Activated CD8-positive, alpha-beta memory T cell treated with anti-CD3 and anti-CD28 coated beads, Interleukin-2, amount 10 ng/mL, durations not matched to agents 7 days and 5 days (primary cell): ENCODE data around the gene OTOGL. TPM values are rescaled to one million over a fixed set of nuclear protein-coding genes. Genes with fewer than 3 reads are reported as not detected.
"Not testable (repeated sequence)": the region's sequence is repeated elsewhere in the genome, so short reads cannot be mapped to it uniquely, and the experiment has no call there.

ENCODE experiments used
- ATAC-seq: fragments of 150-1000 bp; cut with Tn5 transposase; one replicate; pipeline ENCODE4 v1.10.0; 2021; ENCODE audit warnings: moderate library complexity
- CTCF ChIA-PET: fragments of 350-600 bp; sonication (Branson Sonifier 250); formaldehyde crosslinking; loops from one replicate; lab custom pipeline; 2021; ENCODE audit warnings: antibody characterized with exemption; lab: Charles Lee
- DNase-seq: peaks from one replicate; pipeline ENCODE4 v3.0.0-alpha.2; 2020
- H3K27ac Mint-ChIP-seq: one replicate; pipeline ENCODE4 v1.8.0; 2021; ENCODE audit warnings: mild to moderate bottlenecking, mixed read lengths
- H3K27me3 Mint-ChIP-seq: one replicate; pipeline ENCODE4 v1.8.0; 2021; ENCODE audit warnings: mixed read lengths
- H3K36me3 Mint-ChIP-seq: one replicate; pipeline ENCODE4 v1.8.0; 2021; ENCODE audit warnings: mild to moderate bottlenecking, mixed read lengths
- H3K4me1 Mint-ChIP-seq: one replicate; pipeline ENCODE4 v1.8.0; 2021; ENCODE audit warnings: mixed read lengths
- H3K4me3 Mint-ChIP-seq: one replicate; pipeline ENCODE4 v1.8.0; 2021; ENCODE audit warnings: mild to moderate bottlenecking, moderate library complexity, mixed read lengths
- H3K9me3 Mint-ChIP-seq: one replicate; pipeline ENCODE4 v1.8.0; 2022; ENCODE audit warnings: low read depth, mixed read lengths
- total RNA-seq, 2 experiments: library from RNA; stranded (reverse); gene quantifications; one replicate each; pipeline ENCODE4 v1.2.3, GENCODE V29; 2021

The OTOGL gene
- total RNA-seq, 2 experiments from 2014 or later, result not detected

DNA sequence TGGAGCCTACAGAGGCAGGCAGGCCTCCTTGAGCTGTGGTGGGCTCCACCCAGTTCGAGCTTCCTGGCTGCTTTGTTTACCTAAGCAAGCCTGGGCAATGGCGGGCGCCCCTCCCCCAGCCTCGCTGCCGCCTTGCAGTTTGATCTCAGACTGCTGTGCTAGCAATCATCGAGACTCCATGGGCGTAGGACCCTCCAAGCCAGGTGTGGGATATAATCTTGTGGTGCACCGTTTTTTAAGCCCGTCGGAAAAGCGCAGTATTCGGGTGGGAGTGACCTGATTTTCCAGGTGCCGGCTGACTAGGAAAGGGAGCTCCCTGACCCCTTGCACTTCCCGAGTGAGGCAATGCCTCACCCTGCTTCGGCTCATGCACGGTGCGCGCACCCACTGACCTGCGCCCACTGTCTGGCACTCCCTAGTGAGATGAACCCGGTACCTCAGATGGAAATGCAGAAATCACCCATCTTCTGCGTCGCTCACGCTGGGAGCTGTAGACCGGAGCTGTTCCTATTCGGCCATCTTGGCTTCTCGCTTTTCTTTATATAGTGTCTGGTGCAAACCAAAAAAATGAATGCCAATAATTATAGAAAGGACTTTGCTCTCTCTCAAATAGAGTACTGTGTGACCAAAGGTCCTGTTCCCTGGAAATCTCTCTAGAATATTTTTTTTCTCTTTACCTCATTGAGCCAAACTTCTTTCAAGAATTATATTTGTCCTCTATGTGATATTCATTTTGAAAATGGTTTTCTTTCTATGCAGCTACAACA, 50.4 kb downstream of the OTOGL start:
- H3K4me3 Mint-ChIP-seq, H3K9me3 Mint-ChIP-seq, H3K27ac Mint-ChIP-seq, H3K4me1 Mint-ChIP-seq, ATAC-seq, CTCF ChIA-PET, DNase-seq, H3K27me3 Mint-ChIP-seq, H3K36me3 Mint-ChIP-seq: not testable (repeated sequence)

DNA sequence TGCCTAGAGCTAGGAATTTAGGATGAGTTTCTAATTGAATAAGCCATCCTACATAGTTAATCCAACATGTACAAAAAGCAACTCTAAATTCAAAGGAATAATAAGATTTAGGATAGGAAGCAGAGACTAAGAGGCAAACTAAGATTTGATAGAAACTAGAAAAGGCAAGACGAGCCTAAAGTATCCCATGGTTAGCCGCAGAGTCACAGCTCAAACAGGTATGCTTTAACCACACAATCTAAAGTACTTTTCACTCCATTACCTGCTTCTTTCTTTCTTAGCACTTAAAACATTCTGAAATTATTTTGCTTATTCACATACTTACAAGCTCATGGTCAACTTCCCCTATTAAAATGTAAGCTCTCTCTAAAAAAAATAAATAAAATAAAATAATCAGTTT, 51.8 kb downstream of the OTOGL start:
- CTCF ChIA-PET, result no interaction called here
- H3K36me3 Mint-ChIP-seq, result peaks cover 1% of the 10 kb centered on the region
- peaks cover 6% of the 10 kb centered on the region for H3K4me1 Mint-ChIP-seq
- no peaks in the 10 kb centered on the region for H3K27me3 Mint-ChIP-seq
- no peak overlapping the region for H3K27ac Mint-ChIP-seq
- ATAC-seq (no peak), DNase-seq (no peak)
- no peak overlapping the region for H3K4me3 Mint-ChIP-seq
- H3K9me3 Mint-ChIP-seq, result no peaks in the 10 kb centered on the region

DNA sequence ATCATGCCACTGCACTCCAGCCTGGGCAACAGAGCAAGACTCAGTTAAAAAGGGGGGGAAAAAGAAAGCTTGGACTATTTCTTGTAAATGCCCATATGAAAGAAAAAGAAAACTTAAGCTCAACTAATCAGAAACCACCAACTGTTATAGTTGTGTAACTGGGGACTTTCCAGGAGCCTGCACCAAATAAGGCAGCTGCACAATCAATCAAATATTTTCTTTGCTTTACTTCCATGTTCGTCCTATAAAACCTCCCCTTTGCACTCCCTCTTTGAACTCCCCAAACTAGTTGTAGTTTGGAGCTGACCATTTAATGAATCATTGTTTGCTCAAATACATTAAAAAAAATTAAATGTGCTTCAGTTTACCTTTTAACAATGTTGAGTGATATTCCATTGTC, 54.9 kb downstream of the OTOGL start:
- Mint-ChIP-seq H3K4me3 (no peak overlapping the region), H3K4me1 (peaks cover 6% of the 10 kb centered on the region), H3K27ac (no peak overlapping the region), H3K9me3 (no peaks in the 10 kb centered on the region), H3K27me3 (peaks cover 5% of the 10 kb centered on the region), H3K36me3 (peaks cover 1% of the 10 kb centered on the region)
- CTCF ChIA-PET, result no interaction called here
- ATAC-seq (no peak), DNase-seq (no peak)

DNA sequence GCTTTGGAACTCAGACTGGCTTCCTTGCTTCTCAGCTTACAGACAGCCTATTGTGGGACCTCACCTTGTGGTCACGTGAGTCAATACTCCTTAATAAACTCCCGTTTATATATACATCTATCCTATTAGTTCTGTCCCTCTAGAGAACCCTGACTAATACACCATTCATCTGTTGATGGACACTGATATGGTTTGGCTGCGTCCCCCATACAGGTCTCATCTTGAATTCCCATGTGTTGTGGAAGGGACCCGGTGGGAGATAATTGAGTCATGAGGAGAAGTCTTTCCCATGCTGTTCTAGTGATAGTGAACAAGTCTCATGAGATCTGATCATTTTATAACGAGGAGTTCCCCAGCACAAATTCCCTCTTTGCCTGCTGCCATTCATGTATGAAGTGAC, 57.0 kb downstream of the OTOGL start:
- ATAC-seq (no peak), DNase-seq (no peak)
- H3K27me3 Mint-ChIP-seq, result peaks cover 16% of the 10 kb centered on the region

DNA sequence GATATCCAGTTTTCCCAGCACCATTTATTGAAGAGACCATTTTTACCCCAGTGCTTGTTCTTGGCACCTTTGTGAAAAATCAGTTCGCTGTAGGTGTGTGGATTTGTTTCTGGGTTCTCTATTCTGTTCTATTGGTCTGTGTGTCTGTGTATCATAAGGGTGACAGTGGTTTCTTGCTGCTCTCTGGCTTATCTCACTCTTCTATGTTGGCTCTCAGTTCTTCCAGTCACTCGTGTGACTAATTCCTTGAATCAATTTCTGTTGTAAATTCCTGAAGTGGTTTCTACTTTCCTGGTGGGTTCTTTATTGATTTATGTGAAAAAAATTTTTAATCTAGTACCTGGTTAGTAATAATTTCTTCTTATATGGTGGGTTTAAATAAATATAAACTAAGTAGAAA, 58.3 kb downstream of the OTOGL start:
- no peaks in the 10 kb centered on the region for H3K9me3 Mint-ChIP-seq
- H3K4me3 Mint-ChIP-seq, result no peak overlapping the region
- DNase-seq (no peak), ATAC-seq (no peak)
- peaks cover 18% of the 10 kb centered on the region for H3K27me3 Mint-ChIP-seq
- peaks cover 6% of the 10 kb centered on the region for H3K4me1 Mint-ChIP-seq
- H3K27ac Mint-ChIP-seq, result no peak overlapping the region
- CTCF ChIA-PET, result no interaction called here
- H3K36me3 Mint-ChIP-seq, result peaks cover 3% of the 10 kb centered on the region

More for the DNA sequence above, 57.0 kb downstream of the OTOGL start:
- Mint-ChIP-seq H3K36me3 (peaks cover 3% of the 10 kb centered on the region), H3K4me1 (peaks cover 6% of the 10 kb centered on the region), H3K9me3 (no peaks in the 10 kb centered on the region), H3K4me3 (no peak overlapping the region), H3K27ac (no peak overlapping the region)
- CTCF ChIA-PET, result no interaction called here

DNA sequence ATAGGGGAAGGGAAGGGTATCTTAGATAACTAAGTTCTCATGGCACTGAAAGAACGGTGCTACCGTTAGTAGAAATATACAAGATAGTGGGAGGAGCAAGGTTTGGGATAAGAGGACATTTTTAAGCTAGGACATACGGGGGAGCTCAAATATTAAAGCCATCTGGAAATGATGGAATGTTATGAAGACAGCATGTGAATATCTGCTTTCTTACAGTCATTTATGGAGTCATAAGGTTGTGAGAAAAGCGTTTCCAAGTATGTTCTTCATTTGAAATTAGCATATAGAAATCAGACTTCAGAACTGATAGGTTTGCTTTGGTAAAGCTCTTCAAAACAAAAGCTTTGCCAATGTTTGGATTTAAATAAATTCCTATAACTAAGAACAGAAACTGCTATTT, 62.3 kb downstream of the OTOGL start:
- Mint-ChIP-seq H3K27ac (no peak overlapping the region), H3K36me3 (peaks cover 1% of the 10 kb centered on the region), H3K27me3 (peaks cover 31% of the 10 kb centered on the region), H3K4me3 (no peak overlapping the region), H3K9me3 (no peaks in the 10 kb centered on the region), H3K4me1 (no peaks in the 10 kb centered on the region)
- no peak for ATAC-seq
- no peak for DNase-seq
- CTCF ChIA-PET, result no interaction called here

DNA sequence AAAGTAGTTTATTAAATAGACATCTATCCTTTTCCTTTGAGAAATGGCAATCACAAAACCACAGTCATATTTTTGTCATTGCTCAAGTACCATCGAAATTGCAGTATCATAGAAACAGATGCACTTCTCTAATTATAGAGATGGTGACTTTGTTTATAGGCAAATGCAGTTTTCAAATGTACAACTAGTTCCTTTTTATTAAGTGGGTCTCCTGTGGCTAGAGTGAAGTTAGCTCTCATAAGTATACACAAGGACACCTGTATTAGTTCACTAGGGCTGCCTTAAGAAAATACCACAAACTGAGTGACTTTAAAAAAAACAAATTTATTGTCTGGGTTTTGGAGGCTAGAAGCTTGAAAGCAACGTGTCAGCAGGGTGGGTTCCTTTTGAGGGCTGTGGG, 62.8 kb downstream of the OTOGL start:
- CTCF ChIA-PET, result no interaction called here
- Mint-ChIP-seq H3K4me1 (no peaks in the 10 kb centered on the region), H3K27me3 (peaks cover 33% of the 10 kb centered on the region), H3K27ac (no peak overlapping the region), H3K4me3 (no peak overlapping the region), H3K9me3 (no peaks in the 10 kb centered on the region), H3K36me3 (peaks cover 1% of the 10 kb centered on the region)
- ATAC-seq (no peak), DNase-seq (no peak)

DNA sequence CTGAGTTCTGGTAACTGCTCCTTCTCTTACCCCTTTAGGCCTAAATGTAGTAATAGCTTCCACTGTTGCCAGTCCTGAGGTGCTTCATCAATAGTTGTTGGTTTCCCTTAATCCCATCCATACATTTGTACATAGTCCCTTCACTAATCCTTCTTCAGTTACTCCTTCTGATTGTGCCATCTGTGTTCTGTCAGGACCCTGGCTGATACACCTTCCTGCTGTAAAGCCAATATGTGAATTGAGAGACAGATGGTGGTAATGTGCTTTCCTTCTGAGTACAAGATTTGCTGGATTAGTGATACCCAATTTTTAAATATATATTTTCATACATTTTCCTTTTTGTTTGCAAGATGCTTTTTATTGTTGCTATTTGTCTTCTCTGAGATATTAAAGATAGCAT, 66.4 kb downstream of the OTOGL start:
- H3K9me3 Mint-ChIP-seq, result no peaks in the 10 kb centered on the region
- H3K27me3 Mint-ChIP-seq, result peaks cover 25% of the 10 kb centered on the region
- CTCF ChIA-PET, result no interaction called here
- no peak overlapping the region for H3K27ac Mint-ChIP-seq
- peaks cover 16% of the 10 kb centered on the region for H3K4me1 Mint-ChIP-seq
- DNase-seq, result no peak
- H3K4me3 Mint-ChIP-seq, result no peak overlapping the region
- ATAC-seq, result no peak
- no peaks in the 10 kb centered on the region for H3K36me3 Mint-ChIP-seq

DNA sequence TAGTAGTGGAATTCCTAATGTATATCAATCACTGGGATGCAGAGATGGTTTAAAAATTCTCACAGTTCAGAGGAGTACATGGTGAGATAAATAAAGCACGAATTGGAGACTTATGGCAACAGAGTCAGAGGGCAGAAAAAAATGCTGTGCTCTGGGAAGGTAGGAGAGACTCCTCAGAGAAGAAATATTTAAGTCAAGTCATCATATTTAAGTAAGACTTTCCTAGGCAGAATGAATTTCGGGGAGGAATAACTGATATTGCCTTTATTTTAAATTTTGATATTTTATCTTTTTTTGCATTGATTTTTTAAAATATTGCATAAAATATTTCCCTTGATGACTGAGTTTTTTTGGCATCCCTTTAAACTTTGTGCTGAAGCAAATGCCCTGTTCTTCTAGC, 67.4 kb downstream of the OTOGL start:
- Mint-ChIP-seq H3K27ac (no peak overlapping the region), H3K9me3 (no peaks in the 10 kb centered on the region), H3K4me3 (no peak overlapping the region), H3K4me1 (peaks cover 19% of the 10 kb centered on the region), H3K27me3 (peaks cover 21% of the 10 kb centered on the region), H3K36me3 (no peaks in the 10 kb centered on the region)
- DNase-seq (no peak), ATAC-seq (no peak)
- CTCF ChIA-PET, result no interaction called here

DNA sequence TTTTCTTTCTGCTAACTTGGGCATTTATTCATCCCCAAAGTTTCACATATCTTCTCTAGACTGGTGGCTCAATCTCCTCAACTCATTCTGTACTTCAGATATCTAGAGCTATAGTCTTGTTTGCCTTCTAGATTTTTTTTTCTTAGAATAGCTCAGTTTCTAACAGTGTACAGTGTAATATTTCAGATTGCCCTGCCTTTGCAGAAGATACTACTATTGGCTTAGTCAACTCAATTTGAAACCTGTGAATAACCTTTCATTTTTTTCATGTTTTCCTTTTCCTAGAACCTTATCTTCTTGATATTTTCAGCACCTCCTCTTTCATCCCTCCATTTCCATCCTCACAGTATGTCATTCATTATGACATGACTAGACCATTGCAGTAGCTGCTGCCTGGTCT, 69.6 kb downstream of the OTOGL start:
- ATAC-seq, result peak; percentile 23
- no peak overlapping the region for H3K27ac Mint-ChIP-seq
- CTCF ChIA-PET, result no interaction called here

DNA sequence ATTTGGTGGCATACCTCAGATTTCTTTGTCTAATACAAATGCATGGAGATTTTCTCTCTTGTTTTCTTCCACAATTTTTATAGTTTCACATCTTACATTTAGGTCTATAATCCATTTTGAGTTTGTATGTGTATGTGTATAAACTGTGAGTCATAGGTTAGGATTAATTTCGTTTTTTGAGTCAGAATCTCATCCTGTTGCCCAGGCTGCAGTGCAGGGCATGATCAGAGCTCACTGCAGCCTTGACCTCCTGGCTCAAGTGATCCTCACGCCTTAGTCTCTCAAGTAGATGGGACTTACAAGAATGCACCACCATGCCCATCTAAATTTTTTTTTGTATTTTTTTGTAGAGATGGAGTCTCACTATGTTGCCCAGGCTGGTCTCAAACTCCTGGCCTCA, 71.6 kb downstream of the OTOGL start:
- ATAC-seq (no peak), DNase-seq (no peak)
- Mint-ChIP-seq H3K36me3 (peaks cover 2% of the 10 kb centered on the region), H3K4me1 (peaks cover 22% of the 10 kb centered on the region), H3K4me3 (no peak overlapping the region), H3K27me3 (peaks cover 26% of the 10 kb centered on the region), H3K27ac (no peak overlapping the region), H3K9me3 (no peaks in the 10 kb centered on the region)
- CTCF ChIA-PET, result no interaction called here

More for the DNA sequence above, 69.6 kb downstream of the OTOGL start:
- Mint-ChIP-seq H3K4me1 (peaks cover 19% of the 10 kb centered on the region), H3K36me3 (peaks cover 2% of the 10 kb centered on the region), H3K27me3 (peaks cover 28% of the 10 kb centered on the region), H3K4me3 (no peak overlapping the region), H3K9me3 (no peaks in the 10 kb centered on the region)
- DNase-seq, result no peak

DNA sequence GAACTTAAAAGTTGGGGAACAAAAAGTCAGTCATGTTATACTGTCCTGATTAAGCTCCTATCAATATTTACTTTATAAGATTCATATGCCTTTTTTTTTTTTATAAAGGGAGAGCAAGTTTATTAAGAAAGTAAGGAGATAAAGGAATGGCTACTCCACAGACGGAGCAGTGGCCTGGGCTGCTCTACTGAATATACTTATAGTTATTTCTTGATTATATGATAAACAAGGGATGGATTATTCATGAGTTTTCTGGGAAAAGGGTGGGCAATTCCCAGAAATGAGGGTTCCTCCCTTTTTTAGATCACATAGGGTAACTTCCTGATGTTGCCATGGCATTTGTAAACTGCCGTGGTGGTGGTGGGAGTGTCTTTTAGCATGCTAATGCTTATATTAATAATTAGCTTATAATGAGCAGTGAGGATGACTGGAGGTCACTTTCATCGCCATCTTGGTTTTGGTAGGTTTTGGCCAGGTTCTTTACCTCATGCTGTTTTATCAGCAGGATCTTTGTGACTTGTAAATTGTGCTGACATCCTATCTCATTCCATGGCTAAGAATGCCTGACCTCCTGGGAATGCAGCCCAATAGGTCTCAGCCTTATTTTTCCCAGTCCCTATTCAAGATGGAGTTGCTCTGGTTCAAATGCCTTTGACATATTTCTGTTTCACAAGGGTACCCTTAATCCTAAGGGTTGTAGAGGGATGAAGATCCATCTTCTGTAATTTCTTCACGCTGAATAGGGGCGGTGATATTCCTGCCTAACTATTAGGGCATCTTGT, 73.9 kb downstream of the OTOGL start:
- DNase-seq (no peak), ATAC-seq (no peak)
- no peaks in the 10 kb centered on the region for H3K9me3 Mint-ChIP-seq
- peaks cover 21% of the 10 kb centered on the region for H3K4me1 Mint-ChIP-seq
- no peak overlapping the region for H3K27ac Mint-ChIP-seq
- H3K36me3 Mint-ChIP-seq, result peaks cover 2% of the 10 kb centered on the region
- no peak overlapping the region for H3K4me3 Mint-ChIP-seq
- peaks cover 19% of the 10 kb centered on the region for H3K27me3 Mint-ChIP-seq
- CTCF ChIA-PET, result no interaction called here

DNA sequence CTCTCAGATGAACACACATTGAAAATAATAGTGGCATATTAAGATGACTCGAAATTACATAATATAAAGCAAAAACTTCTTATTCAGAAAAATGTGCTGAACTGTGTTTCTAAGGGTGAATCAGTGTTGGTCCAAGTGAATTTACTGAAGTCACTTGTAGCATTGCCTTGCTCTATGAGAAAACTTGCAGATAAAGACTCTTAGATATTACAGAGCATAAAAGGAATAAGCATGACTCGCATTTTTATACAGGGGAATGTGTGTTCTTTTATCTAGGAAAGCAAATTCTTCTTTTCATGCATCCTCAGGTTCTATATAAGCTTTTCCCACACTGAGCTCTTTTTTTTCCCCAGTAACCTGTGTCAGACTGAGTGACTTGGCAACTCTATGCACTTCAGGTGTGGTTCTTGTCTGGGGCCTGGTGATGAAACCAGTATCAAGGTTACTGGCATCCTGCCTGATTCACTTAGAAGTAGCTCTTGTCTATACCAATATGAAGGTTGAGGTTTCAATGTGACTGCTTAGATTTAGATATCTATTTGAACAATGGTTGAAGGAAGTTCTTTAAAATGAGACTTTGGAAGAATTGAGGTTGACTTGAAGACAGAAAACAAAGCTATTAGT, 76.1 kb downstream of the OTOGL start:
- peaks cover 2% of the 10 kb centered on the region for H3K36me3 Mint-ChIP-seq
- DNase-seq (no peak), ATAC-seq (no peak)
- H3K4me3 Mint-ChIP-seq, result no peak overlapping the region
- H3K27ac Mint-ChIP-seq, result no peak overlapping the region
- H3K9me3 Mint-ChIP-seq, result no peaks in the 10 kb centered on the region
- CTCF ChIA-PET, result no interaction called here
- H3K4me1 Mint-ChIP-seq, result peaks cover 24% of the 10 kb centered on the region
- peaks cover 16% of the 10 kb centered on the region for H3K27me3 Mint-ChIP-seq
